ENCODE results near the gene EEF2KMT. TPM values are rescaled to one million over a fixed set of nuclear protein-coding genes. Genes with fewer than 3 reads are reported as not detected.

The EEF2KMT gene
- total and polyA plus RNA-seq, 2 donors (not counting 3 experiments of a cell fraction or from before 2014, with no cell fraction given), result 13.9 to 15.5 TPM

DNA sequence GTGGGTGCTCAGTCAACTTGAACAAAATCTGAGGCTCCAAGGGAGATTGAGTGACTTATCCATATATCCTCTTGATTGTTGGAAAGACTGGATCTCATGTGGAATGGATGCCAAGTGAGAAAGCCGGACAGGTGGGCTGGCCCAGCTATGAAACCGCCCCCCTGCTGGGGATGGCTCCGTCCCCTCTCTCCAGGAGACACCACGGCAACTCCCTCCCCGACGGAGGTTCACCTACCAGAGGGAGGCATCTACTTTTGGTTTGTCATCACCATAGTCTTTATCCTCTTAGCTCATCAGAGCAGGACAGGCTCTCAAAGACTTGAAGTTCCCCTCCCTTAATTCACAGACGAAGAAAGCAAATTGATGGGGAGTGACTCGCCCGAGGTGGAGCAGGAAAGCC is 27.7 kb downstream of the EEF2KMT start:
- no peaks in the 10 kb centered on the region for H3K27me3 ChIP-seq (ENCODE audit: control insufficient read depth in 2 of 2, insufficient read depth in 2 of 2, low read length in 2 of 2)
- no peaks in the 10 kb centered on the region for H3K36me3 ChIP-seq (ENCODE audit: control insufficient read depth in 2 of 2, extremely low read depth in 1 of 2, insufficient read depth in 2 of 2, low read length in 2 of 2)
- H3K4me2 ChIP-seq (ENCODE audit: insufficient read depth, low read length), result no peak overlapping the region
- H3K9me1 ChIP-seq (replicated peaks; ENCODE audit: control insufficient read depth, extremely low read depth, insufficient read depth, low read length), result no peaks in the 10 kb centered on the region
- no peak for FAIRE-seq
- H3K9ac ChIP-seq (replicated peaks; ENCODE audit: extremely low read depth, insufficient read depth, low read length), result no peak overlapping the region
- no peaks in the 10 kb centered on the region for H4K20me1 ChIP-seq (replicated peaks; ENCODE audit: control insufficient read depth, extremely low read depth, insufficient read depth, low read length)
- ChIA-PET POLR2A (no interaction called here), CTCF (interaction anchor here (1.2 kb wide), 1 partner anchor 12 kb away, joined by 3 read pairs; no protein-coding TSS in a partner anchor)
- no TSS peak for BruUV-seq (replicated peaks)
- intact Hi-C loops (cut with micrococcal nuclease), result no loop called here
- H3K9me3 ChIP-seq (replicated peaks; ENCODE audit: control insufficient read depth, insufficient read depth, low read length), result no peaks in the 10 kb centered on the region
- H3K27ac ChIP-seq (ENCODE audit: insufficient read depth, low read depth, low read length), result no peak overlapping the region
- no peak overlapping the region for H3K4me3 ChIP-seq (replicated peaks in 1 of 3; ENCODE audit: insufficient read depth in 1 of 3, low read depth in 1 of 3, low read length in 3 of 3)
- H3K4me1 ChIP-seq (ENCODE audit: control insufficient read depth, extremely low read depth, insufficient read depth, low read length), result peaks cover 8% of the 10 kb centered on the region
- dilution Hi-C loops (cut with MboI; ENCODE audit: extremely low pct_ligation_motif_present, low sequenced_read_pairs), result no loop called here
- no peak overlapping the region for H2AFZ ChIP-seq (ENCODE audit: low read depth, low read length)
- no peak for DNase-seq (ENCODE audit: low read depth, low spot score)
- H3K79me2 ChIP-seq (ENCODE audit: control insufficient read depth, insufficient read depth, low read length), result peaks cover 9% of the 10 kb centered on the region
- TF ChIP-seq GATA2 (IDR thresholded peaks at IDR 0.05; ENCODE audit: insufficient read depth, insufficient read length, low read depth, low read length) (no peak), FOS (IDR thresholded peaks at IDR 0.05; ENCODE audit: borderline replicate concordance, insufficient read depth, low read length) (no peak)

DNA sequence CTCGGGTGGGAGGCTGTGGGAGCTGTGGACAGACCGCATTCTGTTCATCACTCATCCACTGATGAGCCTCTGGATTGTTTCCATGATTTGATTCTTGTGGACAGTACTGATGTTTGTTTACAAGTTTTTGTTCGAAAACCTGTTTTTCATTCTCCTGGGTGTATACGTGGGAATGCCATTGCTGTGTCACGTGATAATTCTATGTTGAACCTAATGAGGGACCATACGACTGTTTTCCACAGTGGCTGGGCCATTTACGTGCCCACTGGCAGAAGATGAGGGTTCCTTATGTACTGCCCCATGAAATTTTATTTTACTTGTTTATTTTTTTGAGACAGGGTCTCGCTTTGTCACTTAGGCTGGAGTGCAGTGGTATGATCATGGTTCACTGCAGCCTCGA is 28.5 kb downstream of the EEF2KMT start:
- DNase-seq (ENCODE audit: low read depth, low spot score) (no peak), FAIRE-seq (no peak)
- no peaks in the 10 kb centered on the region for H3K9me1 ChIP-seq (replicated peaks; ENCODE audit: control insufficient read depth, extremely low read depth, insufficient read depth, low read length)
- H3K9ac ChIP-seq (replicated peaks; ENCODE audit: extremely low read depth, insufficient read depth, low read length), result no peak overlapping the region
- no peak overlapping the region for H2AFZ ChIP-seq (ENCODE audit: low read depth, low read length)
- no peak overlapping the region for H3K27ac ChIP-seq (ENCODE audit: insufficient read depth, low read depth, low read length)
- intact Hi-C loops (cut with micrococcal nuclease) (no loop called here), dilution Hi-C loops (cut with MboI; ENCODE audit: extremely low pct_ligation_motif_present, low sequenced_read_pairs) (no loop called here)
- H3K4me2 ChIP-seq (ENCODE audit: insufficient read depth, low read length), result no peak overlapping the region
- H3K36me3 ChIP-seq (ENCODE audit: control insufficient read depth in 2 of 2, extremely low read depth in 1 of 2, insufficient read depth in 2 of 2, low read length in 2 of 2), result no peaks in the 10 kb centered on the region
- peaks cover 8% of the 10 kb centered on the region for H3K4me1 ChIP-seq (ENCODE audit: control insufficient read depth, extremely low read depth, insufficient read depth, low read length)
- no peaks in the 10 kb centered on the region for H3K9me3 ChIP-seq (replicated peaks; ENCODE audit: control insufficient read depth, insufficient read depth, low read length)
- no peaks in the 10 kb centered on the region for H4K20me1 ChIP-seq (replicated peaks; ENCODE audit: control insufficient read depth, extremely low read depth, insufficient read depth, low read length)
- no peaks in the 10 kb centered on the region for H3K27me3 ChIP-seq (ENCODE audit: control insufficient read depth in 2 of 2, insufficient read depth in 2 of 2, low read length in 2 of 2)
- CTCF ChIA-PET, result interaction anchor here (1.2 kb wide), 1 partner anchor 11 kb away, joined by 3 read pairs; no protein-coding TSS in a partner anchor
- TF ChIP-seq EZH2 (IDR thresholded peaks at IDR 0.05; ENCODE audit: borderline replicate concordance, low read depth, low read length, severe bottlenecking), result no peak
- TF ChIP-seq POLR2A (IDR thresholded peaks at IDR 0.05; ENCODE audit: low read depth, low read length), result no peak
- no peak for TF ChIP-seq JUN (IDR thresholded peaks at IDR 0.05; ENCODE audit: borderline replicate concordance, insufficient read depth, insufficient read length, low read depth)
- TF ChIP-seq, protein P1, sequence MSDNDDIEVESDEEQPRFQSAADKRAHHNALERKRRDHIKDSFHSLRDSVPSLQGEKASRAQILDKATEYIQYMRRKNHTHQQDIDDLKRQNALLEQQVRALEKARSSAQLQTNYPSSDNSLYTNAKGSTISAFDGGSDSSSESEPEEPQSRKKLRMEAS (IDR thresholded peaks at IDR 0.05; ENCODE audit: insufficient read depth, insufficient read length), result no peak
- TF ChIP-seq MYC (IDR thresholded peaks at IDR 0.05; ENCODE audit: low read depth, low read length), result no peak
- no peak for TF ChIP-seq GATA2 (IDR thresholded peaks at IDR 0.05; ENCODE audit: insufficient read depth, insufficient read length, low read depth, low read length)
- TF ChIP-seq POLR2AphosphoS5 (IDR thresholded peaks at IDR 0.05; ENCODE audit: insufficient read depth, low read depth, low read length), result no peak
- no peak overlapping the region for H3K4me3 ChIP-seq (replicated peaks in 1 of 3; ENCODE audit: insufficient read depth in 1 of 3, low read depth in 1 of 3, low read length in 3 of 3)
- peaks cover 9% of the 10 kb centered on the region for H3K79me2 ChIP-seq (ENCODE audit: control insufficient read depth, insufficient read depth, low read length)
- BruUV-seq (replicated peaks), result no TSS peak
- POLR2A ChIA-PET, result no interaction called here

All from endothelial cell of umbilical vein (primary cell).